Epithelial cell of proximal tubule (primary cell): Measurements from ENCODE around the gene TAMALIN. TPM values are rescaled to one million over a fixed set of nuclear protein-coding genes. Genes with fewer than 3 reads are reported as not detected.
A peak's percentile ranks its signal among the peaks of the same experiment; 100 is the strongest.

Experiments
- DNase-seq: peaks from one replicate; pipeline ENCODE4 v3.0.0-alpha.2; 2011; ENCODE audit warnings: low read depth
- H3K4me3 ChIP-seq: 2 replicates; pipeline ENCODE4 v1.5.1; 2011; ENCODE audit warnings: low read depth, mild to moderate bottlenecking, low read length
- CTCF ChIP-seq: conservative IDR thresholded peaks from 2 replicates; pipeline ENCODE4 v1.5.1; 2012; ENCODE audit warnings: low read depth, mild to moderate bottlenecking, low read length
- total RNA-seq: library from RNA; depleted of rRNA; stranded (reverse); fragments of >200 nt; gene quantifications from 2 replicates; pipeline ENCODE4 v1.2.3, GENCODE V29; 2015

TAMALIN gene
- 1.7 and 2.9 TPM in 2 replicates for total RNA-seq

GRCh38 chr12:52006726-52007157 is at the start of gene TAMALIN:
Gene TAMALIN (plus strand): TSS chr12:52006946. CDS start chr12:52007020, 74 bp downstream.
- no peak for TF ChIP-seq CTCF
- DNase-seq, result no peak
- H3K4me3 ChIP-seq, result peak within 1 kb of the TSS; percentile 55

GRCh38 chr12:51958542-51958941 is 48.2 kb upstream of the TAMALIN start:
- H3K4me3 ChIP-seq, result no peak overlapping the region
- no peak for TF ChIP-seq CTCF
- DNase-seq, result no peak

- peak overlapping the region; percentile 17 for H3K4me3 ChIP-seq
- no peak for DNase-seq
- no peak for TF ChIP-seq CTCF
Observed at GRCh38 chr12:51959211-51959610, 47.5 kb upstream of the TAMALIN start.

GRCh38 chr12:51959921-51960320 is 46.8 kb upstream of the TAMALIN start:
- TF ChIP-seq CTCF, result no peak
- H3K4me3 ChIP-seq, result no peak overlapping the region
- no peak for DNase-seq

- TF ChIP-seq CTCF, result no peak
- H3K4me3 ChIP-seq, result no peak overlapping the region
- no peak for DNase-seq
Observed at GRCh38 chr12:51960488-51960887, 46.3 kb upstream of the TAMALIN start.

GRCh38 chr12:51960890-51961289 is 45.9 kb upstream of the TAMALIN start:
- no peak overlapping the region for H3K4me3 ChIP-seq
- no peak for DNase-seq
- TF ChIP-seq CTCF, result no peak

- TF ChIP-seq CTCF, result no peak
- DNase-seq, result no peak
Observed at GRCh38 chr12:51961834-51962233, 44.9 kb upstream of the TAMALIN start.

More at GRCh38 chr12:51961834-51962233, 44.9 kb upstream of the TAMALIN start:
- H3K4me3 ChIP-seq, result no peak overlapping the region
